ENCODE measurements around the gene CORO7.

- TF ChIP-seq CTCF (IDR thresholded peaks at IDR 0.05), result no peak
- no peak for TF ChIP-seq POLR2A (IDR thresholded peaks at IDR 0.05)
Observed at GRCh38 chr16:4408323-4408690, 8.1 kb downstream of the CORO7 start.
